ENCODE results near the gene QDPR.

DNA sequence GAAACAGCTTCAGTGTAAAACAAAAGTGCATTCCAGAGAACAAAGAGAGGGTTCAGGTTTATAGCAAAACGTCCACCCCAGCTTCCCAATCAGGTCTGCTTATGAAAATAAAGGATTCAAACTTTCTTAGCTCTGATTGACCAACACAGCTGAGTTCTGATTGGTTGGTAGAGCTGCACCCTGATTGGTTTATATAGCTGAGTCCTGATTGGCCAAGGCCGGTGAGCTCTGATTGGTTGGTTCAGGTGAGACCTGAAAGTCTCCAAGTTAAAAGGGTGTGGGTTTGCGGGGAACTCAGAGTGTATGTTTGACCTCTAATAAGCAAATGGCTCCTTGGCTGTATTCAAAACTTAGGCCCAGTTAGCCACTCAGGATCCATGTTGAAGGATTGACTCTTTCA is 24.0 kb upstream of the QDPR start:
- TF ChIP-seq, protein P1, sequence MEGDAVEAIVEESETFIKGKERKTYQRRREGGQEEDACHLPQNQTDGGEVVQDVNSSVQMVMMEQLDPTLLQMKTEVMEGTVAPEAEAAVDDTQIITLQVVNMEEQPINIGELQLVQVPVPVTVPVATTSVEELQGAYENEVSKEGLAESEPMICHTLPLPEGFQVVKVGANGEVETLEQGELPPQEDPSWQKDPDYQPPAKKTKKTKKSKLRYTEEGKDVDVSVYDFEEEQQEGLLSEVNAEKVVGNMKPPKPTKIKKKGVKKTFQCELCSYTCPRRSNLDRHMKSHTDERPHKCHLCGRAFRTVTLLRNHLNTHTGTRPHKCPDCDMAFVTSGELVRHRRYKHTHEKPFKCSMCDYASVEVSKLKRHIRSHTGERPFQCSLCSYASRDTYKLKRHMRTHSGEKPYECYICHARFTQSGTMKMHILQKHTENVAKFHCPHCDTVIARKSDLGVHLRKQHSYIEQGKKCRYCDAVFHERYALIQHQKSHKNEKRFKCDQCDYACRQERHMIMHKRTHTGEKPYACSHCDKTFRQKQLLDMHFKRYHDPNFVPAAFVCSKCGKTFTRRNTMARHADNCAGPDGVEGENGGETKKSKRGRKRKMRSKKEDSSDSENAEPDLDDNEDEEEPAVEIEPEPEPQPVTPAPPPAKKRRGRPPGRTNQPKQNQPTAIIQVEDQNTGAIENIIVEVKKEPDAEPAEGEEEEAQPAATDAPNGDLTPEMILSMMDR (IDR thresholded peaks at IDR 0.05; ENCODE audit: borderline replicate concordance, extremely low read depth, low read length, poor library complexity, severe bottlenecking): no peak
- no peak for TF ChIP-seq EZH2 (IDR thresholded peaks at IDR 0.05; ENCODE audit: borderline replicate concordance, low read depth, low read length, severe bottlenecking)

All from DND-41 (cell line).